Ishikawa (cell line): Measurements from ENCODE around the gene TREH.

ENCODE experiments used
- CEBPB ChIP-seq: IDR thresholded peaks from 2 replicates; pipeline ENCODE4 v1.6.1; 2012
- EGR1 ChIP-seq: IDR thresholded peaks from 2 replicates; pipeline ENCODE4 v1.6.1; 2012
- EP300 ChIP-seq: IDR thresholded peaks from 2 replicates; pipeline ENCODE4 v1.6.1; 2012; ENCODE audit warnings: borderline replicate concordance
- FOXM1 ChIP-seq: IDR thresholded peaks from 2 replicates; pipeline ENCODE4 v1.6.1; 2012; ENCODE audit warnings: low read depth, borderline replicate concordance
- MAX ChIP-seq: IDR thresholded peaks from 2 replicates; pipeline ENCODE4 v1.6.1; 2012
- NFIC ChIP-seq: IDR thresholded peaks from 2 replicates; pipeline ENCODE4 v1.6.1; 2012
- RAD21 ChIP-seq: IDR thresholded peaks from 2 replicates; pipeline ENCODE4 v1.6.1; 2012; ENCODE audit warnings: low read depth
- REST ChIP-seq: IDR thresholded peaks from 2 replicates; pipeline ENCODE4 v1.6.1; 2012; ENCODE audit warnings: low read depth, mild to moderate bottlenecking
- TCF12 ChIP-seq: IDR thresholded peaks from 2 replicates; pipeline ENCODE4 v1.6.1; 2012; ENCODE audit warnings: low read depth
- TEAD4 ChIP-seq: IDR thresholded peaks from 2 replicates; pipeline ENCODE4 v1.6.1; 2012
- USF1 ChIP-seq: IDR thresholded peaks from 2 replicates; pipeline ENCODE4 v1.6.1; 2012
- YY1 ChIP-seq: IDR thresholded peaks from 2 replicates; pipeline ENCODE4 v1.6.1; 2012; ENCODE audit warnings: low read depth
- ZBTB7A ChIP-seq: IDR thresholded peaks from 2 replicates; pipeline ENCODE4 v1.6.1; 2012; ENCODE audit warnings: low read depth

GRCh38 chr11:118657709-118658428, 21.6 kb downstream of the TREH start:
- TF ChIP-seq EGR1 (no peak), REST (no peak), FOXM1 (no peak), EP300 (no peak), TCF12 (no peak), MAX (no peak), CEBPB (no peak), RAD21 (no peak), TEAD4 (no peak), YY1 (no peak), ZBTB7A (no peak), USF1 (no peak), NFIC (no peak)
